A172 (cell line): Measurements from ENCODE around the gene GALNT9. TPM values are rescaled to one million over a fixed set of nuclear protein-coding genes. Genes with fewer than 3 reads are reported as not detected.
"Not testable (repeated sequence)": the region's sequence is repeated elsewhere in the genome, so short reads cannot be mapped to it uniquely, and the experiment has no call there.

ENCODE experiments used
- DNase-seq: peaks from one replicate; pipeline ENCODE4 v3.0.0-alpha.2; 2015; ENCODE audit warnings: low spot score
- total RNA-seq: library from RNA; depleted of rRNA; stranded (reverse); fragments of >200 nt; shearing (Covaris generic); gene quantifications from 2 replicates; pipeline ENCODE4 v1.2.3, GENCODE V29; 2014

Gene GALNT9
- total RNA-seq, 1 experiment from 2014 or later: 11.5 TPM

DNA sequence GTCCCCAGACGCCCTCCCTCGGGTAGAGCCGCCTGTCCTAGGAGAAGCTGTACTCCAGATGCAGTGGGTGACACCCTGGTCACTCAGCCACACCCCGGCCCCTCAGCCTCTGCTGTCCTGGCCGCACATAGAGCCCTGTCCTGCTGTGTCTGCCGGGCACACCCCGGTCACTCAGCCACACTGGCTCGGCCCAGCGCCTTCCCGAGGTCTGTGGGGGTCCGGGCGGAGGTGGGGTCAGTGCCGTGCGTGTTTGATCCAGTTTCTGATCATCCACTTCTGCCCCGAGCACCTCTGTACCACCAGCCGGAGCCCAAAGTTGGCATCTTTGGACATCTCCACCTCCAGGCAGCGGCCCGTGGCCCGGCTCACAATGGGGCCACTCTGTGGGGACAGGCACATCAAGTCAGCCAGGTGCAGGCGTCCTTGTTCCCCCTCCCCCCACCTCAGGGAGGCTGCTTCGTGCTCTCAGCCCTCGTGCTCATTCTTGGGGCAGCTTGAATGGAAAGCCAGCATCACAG is 132.5 kb downstream of the GALNT9 start:
- no peak for DNase-seq

DNA sequence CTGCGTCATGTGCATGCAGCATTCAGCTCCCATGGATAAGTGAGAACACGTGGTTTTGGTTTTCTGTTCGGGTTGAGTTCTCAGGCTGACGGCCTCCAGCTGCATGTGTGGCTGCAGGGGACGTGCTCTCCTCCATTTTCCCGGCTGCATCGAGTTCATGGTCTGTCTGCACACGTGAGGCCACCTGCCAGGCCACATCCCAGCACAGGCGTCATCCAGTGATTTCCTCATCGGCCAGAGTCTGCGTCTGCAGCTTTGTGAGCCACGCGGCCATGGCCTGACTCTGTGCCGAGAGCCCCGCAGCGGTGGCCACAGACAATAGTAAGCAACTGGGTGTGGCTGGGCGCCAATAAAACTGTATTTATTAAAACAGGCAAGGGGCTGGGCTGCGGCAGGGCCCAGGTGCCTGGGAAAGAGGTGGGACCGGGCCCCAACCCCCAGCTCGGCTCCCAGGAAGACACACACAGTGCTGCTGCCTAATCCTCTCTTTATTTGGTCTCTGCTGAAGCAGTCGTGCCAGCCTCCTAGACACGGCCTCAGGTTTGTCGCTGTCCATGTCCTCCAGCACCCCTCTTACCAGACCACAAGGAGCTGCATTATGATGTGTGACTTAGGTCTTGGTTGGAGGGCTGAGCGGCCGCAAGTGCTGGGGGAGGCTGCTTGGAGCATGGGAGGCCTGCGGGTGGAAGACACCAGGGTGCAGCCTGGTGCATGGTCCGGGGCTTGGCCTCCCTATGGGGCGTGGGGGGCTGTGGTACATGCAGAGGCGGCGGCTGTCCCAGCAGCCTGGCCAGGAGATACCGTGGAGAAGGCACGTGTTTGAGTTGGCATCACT is 133.1 kb downstream of the GALNT9 start:
- no peak for DNase-seq

GRCh38 chr12:132195242-132195641 is 134.1 kb downstream of the GALNT9 start:
- DNase-seq: not testable (repeated sequence)

- DNase-seq: no peak
Measured at GRCh38 chr12:132194556-132194955, 134.8 kb downstream of the GALNT9 start.

- DNase-seq: no peak
Measured at GRCh38 chr12:132194056-132194455, 135.3 kb downstream of the GALNT9 start.

DNA sequence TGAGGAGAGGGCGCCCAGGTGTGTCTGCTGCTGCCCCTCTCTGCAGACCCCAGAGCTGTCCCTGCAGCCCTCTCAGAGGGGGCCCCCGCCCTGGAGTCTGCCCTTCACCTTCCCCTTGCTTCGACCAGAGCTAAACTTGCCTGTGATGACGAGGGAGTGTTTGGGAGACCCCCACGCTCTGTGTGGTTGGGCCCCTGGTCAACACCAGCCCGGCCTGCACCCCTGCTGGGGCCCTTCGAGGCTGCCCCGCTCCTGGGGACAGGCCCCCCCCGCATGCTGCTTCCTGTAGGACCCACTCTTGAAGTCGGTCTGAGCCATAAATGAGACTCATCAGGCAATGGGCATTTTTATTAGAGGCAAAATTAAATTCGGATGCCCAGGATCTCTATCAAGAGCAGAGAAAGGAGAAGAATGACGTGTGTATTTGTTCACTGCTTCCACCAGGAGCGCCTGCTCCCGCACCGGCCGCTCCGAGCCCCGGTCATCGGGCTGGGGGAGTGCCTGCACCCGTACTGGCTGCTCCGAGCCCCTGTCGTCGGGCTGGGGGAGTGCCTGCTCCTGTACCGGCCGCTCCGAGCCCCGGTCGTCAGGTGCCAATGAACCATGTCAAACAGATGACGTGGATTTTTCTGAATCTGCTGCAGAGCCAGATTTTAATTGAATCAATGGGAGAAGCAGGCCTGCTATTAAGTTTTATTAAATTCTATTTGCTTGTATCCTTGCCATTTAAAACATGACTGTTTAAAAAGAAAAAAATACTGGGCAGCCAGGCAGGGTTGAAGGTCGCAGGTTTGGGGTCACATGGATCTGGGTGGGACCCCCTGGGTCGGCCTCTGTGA is 137.5 kb downstream of the GALNT9 start:
- no peak for DNase-seq

DNA sequence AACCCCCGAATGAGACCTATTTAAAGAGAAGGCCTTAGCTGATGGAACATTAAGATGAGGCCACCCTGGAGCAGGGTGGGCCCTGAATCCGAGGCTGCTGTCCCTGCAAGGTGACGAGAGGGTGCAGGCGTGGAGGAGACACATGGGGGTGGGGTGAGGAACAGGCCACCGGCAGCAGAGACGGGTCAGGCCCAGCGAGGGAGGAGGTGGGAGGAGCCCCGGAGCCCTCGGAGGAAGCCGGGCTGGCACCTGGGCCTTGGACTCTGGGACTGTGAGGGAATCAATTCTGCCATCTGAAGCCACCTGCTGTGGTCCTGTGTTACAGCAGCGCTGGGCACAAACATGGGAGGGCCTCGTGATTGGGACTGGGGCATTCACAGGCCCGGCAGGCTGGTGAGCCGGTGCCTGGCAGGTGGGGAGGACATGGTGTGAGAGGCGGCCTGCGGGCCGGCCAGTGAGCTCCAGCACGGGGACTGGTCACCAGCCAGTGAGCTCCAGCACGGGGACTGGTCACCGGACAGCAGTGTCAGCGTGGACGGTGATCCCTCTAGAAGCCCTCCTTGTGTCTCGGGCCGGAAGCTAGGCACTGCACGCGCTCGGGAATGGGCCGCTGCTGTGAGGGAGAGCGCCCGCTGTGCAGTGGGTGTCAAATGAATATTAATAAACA is 138.4 kb downstream of the GALNT9 start:
- DNase-seq: no peak

DNA sequence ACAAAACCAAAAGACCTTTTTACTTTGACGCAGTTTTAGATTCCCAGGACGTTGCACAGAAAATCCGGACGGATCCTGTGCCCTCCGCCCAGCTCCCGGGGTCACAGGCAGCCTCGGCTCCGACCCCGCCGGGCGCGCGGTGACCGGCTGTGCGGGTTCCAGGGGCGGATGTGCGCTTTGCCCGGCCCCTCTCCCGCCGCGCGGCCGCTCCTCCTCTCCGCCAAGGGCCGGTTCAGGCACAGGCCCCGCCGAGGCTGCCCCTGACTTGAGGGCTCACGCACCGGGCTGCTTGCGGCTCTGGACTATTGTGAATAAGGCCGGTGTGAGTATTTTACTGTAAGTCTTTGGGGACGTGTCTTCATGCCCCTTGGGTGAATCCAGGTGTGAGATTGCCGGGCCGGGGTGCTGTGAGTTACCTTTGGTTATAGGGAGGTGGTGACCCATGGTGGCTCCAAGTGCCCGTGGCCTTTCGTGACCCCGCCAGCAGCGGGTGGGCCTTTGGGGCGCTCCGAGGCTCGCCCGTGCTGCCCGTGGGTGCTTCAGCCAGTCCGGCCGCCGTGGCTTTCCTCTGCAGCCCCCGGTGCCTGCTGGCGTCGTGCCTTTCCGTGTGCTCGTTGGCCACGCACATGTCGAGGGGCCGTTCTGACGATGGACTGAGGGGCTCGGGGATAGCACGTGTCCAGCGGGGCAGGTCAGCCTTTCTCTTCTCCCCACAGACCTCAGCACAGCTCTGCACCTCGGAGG is 139.2 kb downstream of the GALNT9 start:
- no peak for DNase-seq

DNA sequence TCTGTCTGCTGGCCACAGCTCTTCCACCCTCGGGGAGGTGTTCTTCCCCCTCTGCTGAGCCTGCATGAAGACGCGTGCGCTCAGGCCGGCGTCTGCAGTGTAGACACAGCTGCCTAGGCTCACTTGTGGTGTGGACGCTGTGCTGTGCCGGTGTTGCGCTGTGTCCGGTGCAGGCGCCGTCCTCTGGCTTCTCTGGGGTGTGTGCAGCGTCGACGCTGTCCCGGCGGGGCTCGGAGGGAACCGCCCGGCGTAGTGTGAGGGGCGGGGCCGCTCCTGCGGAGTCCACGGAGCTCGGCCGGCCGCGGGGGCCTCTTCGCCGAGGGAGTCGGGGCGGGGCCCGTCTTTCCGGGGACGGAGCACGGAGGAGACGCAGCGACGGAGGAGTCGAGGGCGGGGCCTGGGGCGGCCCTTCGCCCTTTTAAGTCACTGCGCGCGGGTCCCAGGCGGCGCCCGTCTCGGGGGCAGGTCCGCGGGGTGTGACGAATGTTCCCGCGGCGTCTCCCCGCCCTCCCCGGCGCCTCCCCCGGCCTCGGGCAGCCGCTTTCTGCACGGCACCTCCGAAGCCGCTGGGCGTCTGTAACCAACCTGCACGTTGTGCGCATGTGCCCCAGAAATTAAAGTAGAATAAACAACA is 139.9 kb downstream of the GALNT9 start:
- peak; percentile 71 for DNase-seq

DNA sequence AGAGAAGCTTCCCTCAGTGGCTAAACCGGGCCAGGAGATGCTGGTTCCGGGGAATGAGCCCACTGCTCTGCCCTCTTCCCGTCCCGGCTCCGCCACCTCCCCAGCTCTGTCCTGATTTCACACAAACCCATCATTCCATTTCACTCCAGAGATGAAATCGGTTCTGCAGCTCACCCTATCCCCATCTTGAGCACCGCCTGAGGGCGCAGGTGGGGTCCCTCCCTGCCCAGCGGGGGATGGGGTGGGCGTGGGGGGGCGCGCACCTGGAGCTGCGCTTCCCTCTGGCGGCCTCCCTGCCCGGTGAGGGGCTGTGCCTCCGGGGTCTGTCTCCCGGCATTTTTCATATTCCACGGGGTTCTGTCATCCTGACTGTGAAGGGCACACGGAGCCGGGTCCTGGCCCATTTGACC is 140.5 kb downstream of the GALNT9 start:
- DNase-seq: no peak

DNA sequence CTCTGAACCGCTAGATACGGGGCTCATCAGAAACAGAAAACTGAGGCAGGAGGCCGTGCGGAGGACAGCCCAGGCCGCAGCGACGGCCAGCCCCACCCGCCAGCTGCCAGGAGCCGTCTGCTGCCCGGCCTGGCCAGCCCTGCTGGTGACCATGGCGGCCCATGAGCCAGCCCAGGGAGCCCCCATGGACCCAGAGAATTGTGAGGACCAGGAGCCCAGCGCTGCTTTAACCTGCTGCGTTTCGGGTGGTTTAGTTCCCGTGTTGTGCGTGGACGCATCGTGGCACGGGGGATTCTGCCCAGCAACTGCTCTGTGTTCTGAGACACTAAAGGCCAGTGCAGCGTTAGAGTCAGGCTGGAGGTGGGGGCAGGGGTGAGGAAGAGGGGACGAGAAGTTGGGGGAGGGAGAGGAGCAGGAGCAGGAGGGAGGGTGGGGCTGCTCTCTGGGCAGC is 140.9 kb downstream of the GALNT9 start:
- no peak for DNase-seq

GRCh38 chr12:132187646-132188450 is 141.5 kb downstream of the GALNT9 start:
- no peak for DNase-seq

- DNase-seq: no peak
Measured at GRCh38 chr12:132186857-132187620, 142.3 kb downstream of the GALNT9 start.

GRCh38 chr12:132186208-132186856 is 143.1 kb downstream of the GALNT9 start:
- no peak for DNase-seq

- DNase-seq: no peak
Measured at GRCh38 chr12:132185705-132186104, 143.7 kb downstream of the GALNT9 start.

- DNase-seq: no peak
Measured at GRCh38 chr12:132182711-132183365, 146.6 kb downstream of the GALNT9 start.

GRCh38 chr12:132182206-132182710 is 147.1 kb downstream of the GALNT9 start:
- DNase-seq: no peak
